Fibroblast of mammary gland (primary cell): Measurements from ENCODE around the gene MYOZ3.
A peak's percentile ranks its signal among the peaks of the same experiment; 100 is the strongest.

Experiments
- DNase-seq: peaks from one replicate; pipeline ENCODE4 v3.0.0-alpha.2; 2010; ENCODE audit warnings: low read depth
- H3K4me3 ChIP-seq: 2 replicates; pipeline ENCODE4 v1.5.1; 2011; ENCODE audit warnings: low read depth, mild to moderate bottlenecking, low read length, moderate library complexity; ENCODE audit not compliant: control insufficient read depth
- TF ChIP-seq, protein P1 (sequence below): conservative IDR thresholded peaks from 2 replicates; pipeline ENCODE4 v1.5.1; 2011; ENCODE audit warnings: low read depth, low read length, inconsistent platforms; ENCODE audit not compliant: control insufficient read depth, insufficient read depth

The MYOZ3 gene

GRCh38 chr5:150626853-150627276, 34.2 kb upstream of the MYOZ3 start:
- TF ChIP-seq, protein P1, sequence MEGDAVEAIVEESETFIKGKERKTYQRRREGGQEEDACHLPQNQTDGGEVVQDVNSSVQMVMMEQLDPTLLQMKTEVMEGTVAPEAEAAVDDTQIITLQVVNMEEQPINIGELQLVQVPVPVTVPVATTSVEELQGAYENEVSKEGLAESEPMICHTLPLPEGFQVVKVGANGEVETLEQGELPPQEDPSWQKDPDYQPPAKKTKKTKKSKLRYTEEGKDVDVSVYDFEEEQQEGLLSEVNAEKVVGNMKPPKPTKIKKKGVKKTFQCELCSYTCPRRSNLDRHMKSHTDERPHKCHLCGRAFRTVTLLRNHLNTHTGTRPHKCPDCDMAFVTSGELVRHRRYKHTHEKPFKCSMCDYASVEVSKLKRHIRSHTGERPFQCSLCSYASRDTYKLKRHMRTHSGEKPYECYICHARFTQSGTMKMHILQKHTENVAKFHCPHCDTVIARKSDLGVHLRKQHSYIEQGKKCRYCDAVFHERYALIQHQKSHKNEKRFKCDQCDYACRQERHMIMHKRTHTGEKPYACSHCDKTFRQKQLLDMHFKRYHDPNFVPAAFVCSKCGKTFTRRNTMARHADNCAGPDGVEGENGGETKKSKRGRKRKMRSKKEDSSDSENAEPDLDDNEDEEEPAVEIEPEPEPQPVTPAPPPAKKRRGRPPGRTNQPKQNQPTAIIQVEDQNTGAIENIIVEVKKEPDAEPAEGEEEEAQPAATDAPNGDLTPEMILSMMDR = no peak
- DNase-seq = no peak
- H3K4me3 ChIP-seq = no peak overlapping the region

GRCh38 chr5:150627731-150628545, 33.1 kb upstream of the MYOZ3 start:
- H3K4me3 ChIP-seq = no peak overlapping the region
- TF ChIP-seq, protein P1 = no peak
- peak; percentile 45 for DNase-seq

- no peak for DNase-seq
- TF ChIP-seq, protein P1 = no peak
- H3K4me3 ChIP-seq = no peak overlapping the region
These were observed 32.0 kb upstream of the MYOZ3 start for GRCh38 chr5:150628936-150629485.

- DNase-seq = no peak
- TF ChIP-seq, protein P1 = no peak
- no peak overlapping the region for H3K4me3 ChIP-seq
These were observed 31.0 kb upstream of the MYOZ3 start for GRCh38 chr5:150630016-150630415.

DNA sequence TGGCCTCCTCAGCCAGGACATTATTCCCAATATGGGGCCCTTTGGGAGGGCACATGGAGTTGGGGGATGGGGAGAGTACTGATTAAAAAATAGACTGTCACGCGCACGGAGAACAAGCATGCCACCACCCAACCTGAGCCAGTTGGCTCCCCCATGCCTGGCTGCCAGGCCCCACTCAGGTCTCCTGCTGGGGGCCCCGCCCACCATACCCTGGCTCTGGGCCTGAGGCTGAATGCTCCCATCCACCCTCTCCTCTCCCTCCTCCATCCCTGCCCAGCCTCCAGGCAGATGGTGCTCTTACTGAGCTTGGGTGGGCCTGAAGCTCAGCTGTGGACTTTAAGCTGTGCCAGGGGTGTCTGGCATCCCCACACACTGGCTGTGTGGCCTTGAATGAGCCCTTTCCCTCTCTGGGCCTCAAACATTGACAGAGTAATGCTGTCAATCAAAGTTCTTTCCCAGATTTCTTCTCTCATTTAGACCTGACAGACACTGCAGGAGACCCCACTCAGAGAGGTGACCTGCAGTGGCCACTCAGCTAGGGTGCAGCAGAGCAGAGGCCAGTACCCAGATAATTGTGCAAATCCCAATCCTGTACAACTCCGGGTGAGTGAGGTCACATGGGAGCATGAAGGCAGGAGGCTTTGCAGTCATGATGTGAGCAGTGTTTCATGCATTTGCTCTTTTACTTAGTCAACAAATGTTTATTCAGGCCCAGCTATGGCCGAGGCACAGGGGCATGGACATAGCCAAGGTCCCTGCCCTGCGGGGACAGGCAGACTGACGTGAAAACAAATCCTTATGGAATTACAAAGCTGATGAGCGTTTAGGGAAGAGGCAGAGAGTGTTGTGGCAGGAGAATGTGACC, 30.4 kb upstream of the MYOZ3 start:
- H3K4me3 ChIP-seq = no peak overlapping the region
- TF ChIP-seq, protein P1 = no peak
- no peak for DNase-seq

- no peak for DNase-seq
- TF ChIP-seq, protein P1 = no peak
These were observed 29.7 kb upstream of the MYOZ3 start for GRCh38 chr5:150631326-150631701.

More at GRCh38 chr5:150631326-150631701, 29.7 kb upstream of the MYOZ3 start:
- no peak overlapping the region for H3K4me3 ChIP-seq
